Heart left ventricle (tissue), 16 donors: ENCODE measurements around the gene CNPY1. TPM values are rescaled to one million over a fixed set of nuclear protein-coding genes. Genes with fewer than 3 reads are reported as not detected.

ENCODE experiments used
- ATAC-seq, 4 donors: fragments of 200-7000 bp; cut with Tn5 transposase; one replicate each; pipeline ENCODE4 v1.9.1; 2020 to 2022; ENCODE audit warnings: moderate library complexity in 4 of 4, mild to moderate bottlenecking in 3 of 4, moderate number of reproducible peaks in 1 of 4
- DNase-seq, 5 donors: peaks; one replicate each; pipeline ENCODE4 v3.0.0-alpha.2; 2020
- H3K27ac ChIP-seq, 12 donors: fragments of 200-600 bp; sonication (generic) in 4 of 12; one replicate each; pipeline versions ENCODE4 v1.5.0 to v1.8.0; 2016 to 2022; ENCODE audit warnings: mild to moderate bottlenecking in 2 of 12
- H3K27me3 ChIP-seq, 9 donors: fragments of 200-600 bp; sonication (generic) in 2 of 9; one replicate each; pipeline versions ENCODE4 v1.5.1 to v1.8.0; 2016 to 2022; ENCODE audit warnings: mild to moderate bottlenecking in 3 of 9
- H3K36me3 ChIP-seq, 9 donors: fragments of 200-600 bp; sonication (generic) in 2 of 9; one replicate each; pipeline versions ENCODE4 v1.5.0 to v1.8.0; 2018 to 2022; ENCODE audit warnings: mild to moderate bottlenecking in 2 of 9
- H3K4me1 ChIP-seq, 12 donors: fragments of 200-600 bp; sonication (generic) in 4 of 12; one replicate each; pipeline versions ENCODE4 v1.5.0 to v1.8.0; 2016 to 2022; ENCODE audit warnings: mild to moderate bottlenecking in 3 of 12
- H3K4me3 ChIP-seq, 12 donors: fragments of 200-600 bp; sonication (generic) in 4 of 12; one replicate each; pipeline versions ENCODE4 v1.5.0 to v1.8.0; 2017 to 2022; ENCODE audit warnings: mild to moderate bottlenecking in 9 of 12, moderate library complexity in 4 of 12
- H3K9me3 ChIP-seq, 12 donors: fragments of 200-600 bp; sonication (generic) in 4 of 12; one replicate each; pipeline versions ENCODE4 v1.5.0 to v1.8.0; 2016 to 2022; ENCODE audit warnings: mild to moderate bottlenecking in 1 of 12
- CTCF ChIP-seq, 12 donors: fragments of 200-600 bp; sonication (generic) in 4 of 12; IDR thresholded peaks; one replicate each; pipeline versions ENCODE4 v1.5.0 to v1.8.0; 2018 to 2022; ENCODE audit warnings: antibody characterized with exemption in 12 of 12, mild to moderate bottlenecking in 5 of 12
- POLR2A ChIP-seq, 2 donors: fragments of 450-650 bp; IDR thresholded peaks; one replicate each; pipeline ENCODE4 v1.6.1; 2017; ENCODE audit warnings: antibody characterized with exemption in 2 of 2, mild to moderate bottlenecking in 2 of 2, moderate library complexity in 2 of 2
- WGBS, 4 donors: extraction: QIAGEN DNeasy Blood & Tissue Kit in 2 of 4; methylation state at CpG; one replicate each; pipeline versions ENCODE4 v1.1.5 to v1.1.7; 2013 to 2018; 5-methylcytosine and 5-hydroxymethylcytosine counted together
- intact Hi-C, 10 donors: fragments of 100-400 bp; cut with DNase I; formaldehyde crosslinking; loops; one replicate each; pipeline versions ENCODE4 v1.11.1 to v1.14.2; 2022
- polyA plus RNA-seq, 2 donors: library from polyadenylated mRNA; stranded (reverse); fragments of 200-250 nt; gene quantifications; one replicate each; pipeline ENCODE4 v1.2.3, GENCODE V29; 2013
- total RNA-seq, 9 donors: library from RNA; depleted of rRNA in 2 of 9; stranded (reverse); fragments of >200 nt in 2 of 9; fragmentation: NEBNext Ultra II Directional in 3 of 9; extraction: Animal tissue kit (Norgen Biotek cat#: 25700) in 3 of 9; gene quantifications; one replicate each; pipeline versions ENCODE4 v1.1.0 to v1.2.4, GENCODE V29; 2016 to 2023
- donor health status: ischemic (EF 13 %, LVEDD 7.1; RV severe dilation, severe dysfunction).
- donor health status: healthy with polysubstance abuse.
- donor health status: DM: no; HTN: yes; CAD: no.
- donor health status: DM: no; HTN: no; CAD: no.
- donor health status: ischemic (EF 25% LVEDD 6.9; RV normal size, moderate dysfunction).
- donor health status: ischemic (EF 25% LVEDD 5.7; RV mildly dilated, moderate dysfunction).
- donor health status: healthy.
- donor health status: DM: yes; HTN: yes; CAD: no.
- donor health status: ischemic (EF 35%, LVEDD 5.7; RV mildly dilated, moderate dysfunction).
- donor health status: nonischemic (EF 11% LVEDD 7.7; RV severe dilation, severe dysfunction).
- donor health status: DM: yes; HTN: yes; CAD: no.
- donor health status: PGD.
- donor health status: ischemic (EF 29% LVEDD 5.4; RV normal size, mild dysfunction).
- donor health status: nonischemic (EF 23%, LVEDD 6.1; RV moderate dilation, normal function).

The CNPY1 gene
- total and polyA plus RNA-seq, 11 donors: not detected

GRCh38 chr7:155494551-155494950 is 51.8 kb downstream of the CNPY1 start:
- no peak for DNase-seq
- Histone ChIP-seq H3K36me3 (no peaks in the 10 kb centered on the region), H3K27ac (no peak overlapping the region), H3K27me3 (peaks cover 0 to 90% (median 33%) of the 10 kb centered on the region in 9 donors), H3K4me1 (peaks cover 0 to 21% (median 6%) of the 10 kb centered on the region in 12 donors), H3K9me3 (no peaks in the 10 kb centered on the region), H3K4me3 (no peak overlapping the region)
- TF ChIP-seq POLR2A (IDR thresholded peaks at IDR 0.05) (no peak), CTCF (IDR thresholded peaks at IDR 0.05) (no peak)
- ATAC-seq: no peak
- intact Hi-C loops: no loop called here
- 89 to 92% (median 91%) methylated on average over 16 of the region's 16 CpGs for WGBS, 4 donors

GRCh38 chr7:155493744-155494538 is 52.4 kb downstream of the CNPY1 start:
- no peak for TF ChIP-seq POLR2A (IDR thresholded peaks at IDR 0.05)
- no peak for TF ChIP-seq CTCF (IDR thresholded peaks at IDR 0.05)
- Histone ChIP-seq H3K36me3 (no peaks in the 10 kb centered on the region), H3K9me3 (no peaks in the 10 kb centered on the region), H3K27ac (no peak overlapping the region), H3K27me3 (peaks cover 0 to 92% (median 28%) of the 10 kb centered on the region in 9 donors), H3K4me1 (peaks cover 0 to 21% (median 6%) of the 10 kb centered on the region in 12 donors), H3K4me3 (no peak overlapping the region)
- DNase-seq (no peak), ATAC-seq (no peak)
- WGBS, 4 donors: 83 to 88% (median 84%) methylated on average over 33 of the region's 33 CpGs
- intact Hi-C loops: no loop called here

GRCh38 chr7:155491812-155492211 is 54.5 kb downstream of the CNPY1 start:
- no peak for ATAC-seq
- no peak overlapping the region for H3K27ac ChIP-seq

More at GRCh38 chr7:155491812-155492211, 54.5 kb downstream of the CNPY1 start:
- DNase-seq: no peak
- Histone ChIP-seq H3K36me3 (no peaks in the 10 kb centered on the region), H3K27me3 (peaks cover 0 to 92% (median 22%) of the 10 kb centered on the region in 9 donors), H3K4me3 (peak overlapping the region in 3 of 12 donors; percentile 16 to 53 (median 46)), H3K9me3 (no peaks in the 10 kb centered on the region), H3K4me1 (peaks cover 0 to 21% (median 6%) of the 10 kb centered on the region in 12 donors)
- TF ChIP-seq CTCF (IDR thresholded peaks at IDR 0.05) (no peak), POLR2A (IDR thresholded peaks at IDR 0.05) (no peak)
- intact Hi-C loops: no loop called here
- 47 to 65% (median 51%) methylated on average over 11 of the region's 11 CpGs for WGBS, 4 donors
